ENCODE data around the gene MTHFD1L.

DNA sequence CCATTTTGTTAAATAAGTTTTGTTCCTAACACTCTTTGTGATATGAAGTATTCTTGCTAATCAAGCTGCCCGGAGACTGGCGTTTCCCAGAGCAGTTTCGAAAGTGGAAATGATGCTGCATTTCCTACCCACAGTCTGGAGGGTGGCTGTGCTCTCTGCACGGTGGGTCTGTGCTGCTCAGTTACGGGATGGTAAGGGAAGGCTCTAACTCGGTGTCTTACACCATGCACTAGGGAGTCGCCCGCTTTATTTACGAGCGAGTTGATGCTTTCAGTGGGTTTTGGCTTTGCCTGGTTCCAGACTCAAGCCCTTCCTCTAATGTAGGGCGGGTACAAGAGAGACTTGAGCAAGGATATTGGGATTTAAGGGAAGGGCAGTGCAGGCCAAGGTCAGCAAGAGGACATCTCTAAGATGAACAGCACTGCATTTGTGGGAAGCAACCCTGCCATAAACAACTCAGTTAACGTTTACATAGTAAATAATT, 194.2 kb downstream of the MTHFD1L start:
- TF ChIP-seq, protein P1, sequence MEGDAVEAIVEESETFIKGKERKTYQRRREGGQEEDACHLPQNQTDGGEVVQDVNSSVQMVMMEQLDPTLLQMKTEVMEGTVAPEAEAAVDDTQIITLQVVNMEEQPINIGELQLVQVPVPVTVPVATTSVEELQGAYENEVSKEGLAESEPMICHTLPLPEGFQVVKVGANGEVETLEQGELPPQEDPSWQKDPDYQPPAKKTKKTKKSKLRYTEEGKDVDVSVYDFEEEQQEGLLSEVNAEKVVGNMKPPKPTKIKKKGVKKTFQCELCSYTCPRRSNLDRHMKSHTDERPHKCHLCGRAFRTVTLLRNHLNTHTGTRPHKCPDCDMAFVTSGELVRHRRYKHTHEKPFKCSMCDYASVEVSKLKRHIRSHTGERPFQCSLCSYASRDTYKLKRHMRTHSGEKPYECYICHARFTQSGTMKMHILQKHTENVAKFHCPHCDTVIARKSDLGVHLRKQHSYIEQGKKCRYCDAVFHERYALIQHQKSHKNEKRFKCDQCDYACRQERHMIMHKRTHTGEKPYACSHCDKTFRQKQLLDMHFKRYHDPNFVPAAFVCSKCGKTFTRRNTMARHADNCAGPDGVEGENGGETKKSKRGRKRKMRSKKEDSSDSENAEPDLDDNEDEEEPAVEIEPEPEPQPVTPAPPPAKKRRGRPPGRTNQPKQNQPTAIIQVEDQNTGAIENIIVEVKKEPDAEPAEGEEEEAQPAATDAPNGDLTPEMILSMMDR (IDR thresholded peaks at IDR 0.05), result no peak
- TF ChIP-seq POLR2A (IDR thresholded peaks at IDR 0.05), result no peak
